Neural cell (in vitro differentiated cells): ENCODE results near the gene NPSR1.
"Not testable (repeated sequence)": the region's sequence is repeated elsewhere in the genome, so short reads cannot be mapped to it uniquely, and the experiment has no call there.

Experiments
- CTCF ChIP-seq: fragments of 450-650 bp; IDR thresholded peaks from 2 replicates; pipeline ENCODE4 v1.5.1; 2014; ENCODE audit warnings: antibody characterized with exemption, mild to moderate bottlenecking, moderate library complexity; ENCODE audit not compliant: poor library complexity, severe bottlenecking
- EZH2 ChIP-seq: fragments of 200-600, 300-800 bp; shearing (Covaris generic), sonication (generic); IDR thresholded peaks from 2 replicates; pipeline ENCODE4 v1.6.1; 2014; ENCODE audit warnings: antibody characterized with exemption, low read length, borderline replicate concordance, mild to moderate bottlenecking; ENCODE audit not compliant: insufficient read depth, poor library complexity, severe bottlenecking
- MXI1 ChIP-seq: fragments of 450-650 bp; conservative IDR thresholded peaks from 2 replicates; pipeline ENCODE4 v1.6.1; 2014; ENCODE audit warnings: antibody characterized with exemption, mild to moderate bottlenecking; ENCODE audit not compliant: poor library complexity, severe bottlenecking
- POLR2AphosphoS5 ChIP-seq: IDR thresholded peaks from 2 replicates; pipeline ENCODE4 v1.6.1; 2012
- RAD21 ChIP-seq: fragments of 450-650 bp; conservative IDR thresholded peaks from 2 replicates; pipeline ENCODE4 v1.6.1; 2014; ENCODE audit warnings: antibody characterized with exemption, mild to moderate bottlenecking, moderate library complexity

GRCh38 chr7:34870041-34870440 lies 212.0 kb downstream of the NPSR1 start:
- TF ChIP-seq CTCF, MXI1, RAD21, EZH2, POLR2AphosphoS5: not testable (repeated sequence)
